Stimulated activated CD8-positive, alpha-beta memory T cell treated with anti-CD3 and anti-CD28 coated beads, Interleukin-15, amount 100 ng/mL, for 24 hours (primary cell): Measurements from ENCODE around the gene KCNK3.

Experiments
- DNase-seq: peaks from one replicate; pipeline ENCODE4 v3.0.0-alpha.2; 2020; ENCODE audit warnings: low read depth

KCNK3 gene

DNA sequence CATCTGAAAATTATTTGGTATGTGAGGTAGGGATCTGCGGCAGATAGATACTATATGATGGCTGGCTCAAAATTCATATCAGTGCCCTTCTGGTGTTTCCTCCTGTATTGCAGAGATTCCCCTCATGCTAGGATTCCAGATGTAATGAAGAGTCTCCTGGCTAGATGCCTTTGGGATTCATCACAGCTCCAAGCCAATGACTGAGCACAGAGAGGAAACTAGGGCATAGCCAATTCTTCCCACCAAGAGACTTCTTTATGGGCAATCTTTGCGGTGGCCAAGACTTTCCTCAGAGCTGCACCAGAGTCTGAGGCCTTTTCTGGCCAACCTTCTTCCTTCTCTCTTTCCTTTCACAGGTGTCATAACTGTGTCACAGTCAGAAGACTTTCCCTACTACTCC, 25.9 kb upstream of the KCNK3 start:
- no peak for DNase-seq

DNA sequence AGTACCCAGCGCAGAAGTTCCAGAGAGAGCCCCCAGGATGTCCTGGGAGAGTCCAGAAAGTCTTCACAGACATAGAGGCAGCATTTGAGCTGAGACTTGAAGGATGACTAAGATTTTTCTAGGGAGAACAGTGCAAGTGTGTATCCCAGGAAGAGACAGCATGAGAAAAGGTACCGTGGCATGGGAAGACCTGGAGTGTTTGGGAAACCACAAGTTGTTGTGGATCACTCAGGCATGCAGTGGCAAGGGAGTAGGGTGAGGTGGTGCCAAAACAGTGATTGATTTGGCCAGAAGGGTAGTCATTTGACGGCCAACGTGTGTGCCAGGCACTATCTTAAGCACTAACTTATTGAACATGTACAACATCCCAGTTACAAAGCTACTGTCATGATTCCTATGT, 24.5 kb upstream of the KCNK3 start:
- DNase-seq = no peak

GRCh38 chr2:26668856-26669750, 23.4 kb upstream of the KCNK3 start:
- no peak for DNase-seq

DNA sequence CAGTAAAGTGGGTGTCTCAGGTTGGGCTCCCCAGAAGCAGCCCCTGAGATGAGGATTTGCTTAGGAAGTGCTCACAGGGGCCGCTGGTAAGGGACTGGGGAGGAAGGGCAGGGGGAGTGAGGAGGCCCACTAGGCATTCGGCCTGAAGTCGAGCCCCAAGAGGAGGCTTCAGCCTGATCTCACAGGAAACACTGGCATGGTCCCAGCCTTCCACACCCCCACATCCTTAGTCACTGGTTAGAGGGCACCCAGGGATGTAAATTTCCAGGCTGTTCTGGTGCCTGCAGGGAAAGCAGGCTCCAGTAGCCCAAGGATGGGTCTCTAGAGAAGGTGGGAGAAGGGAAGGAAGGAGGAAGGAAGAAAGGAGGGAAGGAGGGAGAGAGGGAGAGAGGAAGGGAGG, 22.4 kb upstream of the KCNK3 start:
- no peak for DNase-seq

- no peak for DNase-seq
Measured at GRCh38 chr2:26670931-26671460, 21.5 kb upstream of the KCNK3 start.

GRCh38 chr2:26671691-26672090, 20.8 kb upstream of the KCNK3 start:
- DNase-seq = no peak

DNA sequence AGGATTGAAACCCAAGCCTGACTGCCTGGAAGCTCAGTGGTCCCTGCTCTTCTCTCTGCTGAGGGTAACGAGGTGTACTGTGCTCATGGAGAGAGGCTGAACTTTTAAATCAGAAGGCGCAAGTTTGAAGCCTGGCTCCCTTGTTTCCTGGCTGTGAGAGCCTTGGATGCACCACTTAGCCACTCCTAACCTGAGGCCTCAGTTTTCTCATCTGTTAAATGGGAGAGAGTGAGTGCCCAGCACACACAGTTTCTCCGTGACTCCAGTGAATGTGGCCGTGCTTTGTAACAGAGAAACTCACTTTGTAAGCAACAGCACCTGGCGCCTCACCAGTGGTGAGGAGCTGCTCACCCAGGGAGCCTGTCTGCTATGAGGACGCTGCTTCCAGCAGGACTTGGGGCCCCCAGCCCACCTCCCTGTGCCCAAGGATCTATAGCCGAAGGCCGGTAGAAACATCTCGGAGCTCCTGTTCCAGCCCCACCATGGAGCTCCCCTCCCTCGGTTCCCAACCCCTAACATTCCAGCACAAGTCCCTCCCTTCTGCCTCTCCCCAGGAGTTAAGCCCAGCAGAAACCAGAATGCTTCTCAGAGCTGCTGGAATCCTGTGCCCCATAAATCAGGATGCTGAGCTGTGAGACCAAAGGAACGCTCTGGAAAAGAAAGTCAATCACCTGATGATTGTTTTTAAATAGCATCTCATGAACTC, 20.3 kb upstream of the KCNK3 start:
- no peak for DNase-seq

GRCh38 chr2:26672818-26673393, 19.6 kb upstream of the KCNK3 start:
- no peak for DNase-seq

DNA sequence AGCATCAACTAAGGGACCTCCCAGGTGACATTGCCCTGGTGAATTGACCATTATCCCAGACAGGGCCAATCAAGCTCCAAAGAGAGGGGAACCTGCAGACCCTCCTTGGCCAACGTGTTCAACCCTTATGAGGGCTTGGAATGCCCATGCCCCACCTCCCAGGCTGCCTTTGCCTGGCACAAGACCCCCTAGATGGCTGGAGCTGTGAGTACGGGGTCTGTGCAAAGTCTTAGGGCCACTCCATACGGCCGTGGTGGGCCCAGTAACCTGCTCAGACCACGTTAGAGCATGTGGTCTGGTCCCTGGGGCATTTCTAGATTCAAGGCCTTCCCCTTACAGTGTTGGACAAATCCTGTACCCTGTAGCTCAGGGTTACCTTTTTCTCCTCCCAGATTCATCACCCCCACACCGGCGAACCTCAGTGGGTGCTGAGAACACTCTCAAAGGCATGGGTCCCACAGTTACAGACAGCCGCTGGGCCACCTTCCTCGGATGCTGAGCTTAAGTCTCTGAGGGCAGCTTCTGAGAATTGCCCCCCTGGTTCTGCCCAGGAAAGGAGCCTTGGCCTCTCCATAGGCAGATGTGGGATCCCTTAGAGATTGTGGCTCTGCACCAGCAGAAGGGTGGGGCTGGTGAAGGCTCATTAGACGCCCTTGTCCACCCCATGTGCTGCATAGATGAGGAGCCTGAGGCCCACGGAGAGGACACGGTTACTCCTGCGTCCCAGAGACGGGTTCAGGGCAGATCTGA, 18.3 kb upstream of the KCNK3 start:
- no peak for DNase-seq

GRCh38 chr2:26674771-26675170, 17.8 kb upstream of the KCNK3 start:
- no peak for DNase-seq

DNA sequence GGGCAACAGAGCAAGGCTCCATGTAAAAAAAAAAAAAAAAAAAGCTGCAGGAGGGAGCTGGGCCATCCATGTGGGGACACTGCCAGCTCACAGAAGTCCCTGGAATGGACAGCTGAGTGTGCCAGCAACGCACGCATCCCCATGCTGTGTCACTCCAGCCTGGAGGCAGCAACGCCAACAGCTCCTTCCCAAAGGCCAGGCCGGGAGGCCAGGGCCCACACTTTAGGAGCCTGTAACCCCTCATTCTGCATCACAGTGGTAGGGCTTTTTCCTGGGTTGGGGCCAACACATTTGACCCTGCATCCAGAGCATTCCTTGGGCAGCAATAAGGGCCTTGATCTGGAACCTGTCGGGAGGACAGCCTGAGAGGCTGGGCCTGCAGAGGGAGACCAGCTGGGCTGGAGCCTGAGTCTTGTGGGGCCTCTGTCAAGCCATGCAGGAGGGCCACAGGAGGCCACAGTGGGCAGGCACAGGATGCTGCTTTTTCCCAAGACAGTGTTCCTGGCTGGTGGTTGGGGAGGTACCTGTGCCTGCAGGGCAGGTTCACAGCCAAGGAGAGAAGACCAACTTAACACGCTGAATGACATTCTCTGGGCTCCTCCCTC, 16.8 kb upstream of the KCNK3 start:
- DNase-seq = no peak

GRCh38 chr2:26678035-26678434, 14.5 kb upstream of the KCNK3 start:
- DNase-seq = no peak

DNA sequence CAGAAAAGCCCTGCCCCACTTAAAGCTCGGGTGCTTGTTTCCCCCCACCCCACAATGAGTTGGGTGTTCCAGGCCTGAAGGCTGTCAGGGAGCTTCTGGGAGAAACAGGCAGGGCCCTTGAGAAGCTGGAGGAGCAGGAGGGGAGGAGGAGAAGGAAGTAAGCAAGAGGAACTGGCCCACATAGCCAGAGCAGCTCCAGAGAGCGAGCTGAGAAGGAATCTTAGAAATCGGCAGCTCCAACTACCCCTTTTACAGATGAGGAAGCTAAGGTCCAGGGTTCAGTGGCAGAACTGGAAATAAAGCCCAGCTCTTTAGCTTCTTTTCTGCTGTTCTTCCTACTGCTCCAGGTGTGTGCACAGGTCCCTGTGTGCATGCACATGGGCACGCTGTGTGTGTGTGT, 12.7 kb upstream of the KCNK3 start:
- no peak for DNase-seq

DNA sequence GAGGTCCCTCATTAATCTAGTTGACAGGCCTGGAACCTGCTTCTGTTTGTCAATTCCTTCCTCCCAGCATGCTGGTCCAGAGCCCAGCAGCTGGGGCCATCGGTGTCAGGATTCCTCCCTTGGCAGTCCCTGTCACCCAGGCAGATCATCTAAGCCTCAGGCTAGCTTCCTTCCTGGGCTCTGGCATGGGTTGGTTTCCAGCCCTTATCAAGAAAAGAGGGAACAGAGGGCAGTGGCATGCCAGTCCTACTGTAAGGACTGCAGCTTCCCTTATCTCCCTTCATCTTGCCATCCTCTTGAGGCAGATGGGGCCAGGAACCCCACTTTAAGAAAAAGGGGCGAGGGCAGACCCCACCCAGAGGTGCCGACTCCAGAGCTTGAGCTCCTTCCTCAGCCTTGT, 10.9 kb upstream of the KCNK3 start:
- DNase-seq = no peak

- DNase-seq = no peak
Measured at GRCh38 chr2:26682155-26682554, 10.4 kb upstream of the KCNK3 start.

- DNase-seq = no peak
Measured at GRCh38 chr2:26683583-26683982, 8.9 kb upstream of the KCNK3 start.

DNA sequence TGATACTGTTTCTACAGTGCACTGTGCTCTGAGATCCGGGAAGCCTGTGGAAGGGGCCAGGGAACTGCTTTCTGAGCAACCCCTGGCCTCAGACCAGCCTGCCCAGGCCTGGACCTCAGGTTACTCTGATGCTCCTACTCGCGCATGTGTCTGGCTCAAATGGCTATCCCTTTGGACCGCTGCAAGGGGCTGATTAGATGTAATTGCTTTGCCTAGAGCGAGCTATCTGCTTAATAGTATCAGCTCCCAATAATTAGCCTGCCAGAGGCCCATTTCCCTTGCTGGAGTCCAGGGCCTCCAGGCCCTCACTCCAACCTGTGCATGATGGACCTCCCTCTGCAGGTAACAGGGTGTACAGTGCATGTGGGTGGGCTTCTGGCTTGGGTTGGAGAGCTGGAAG, 7.2 kb upstream of the KCNK3 start:
- no peak for DNase-seq

GRCh38 chr2:26685989-26686839, 6.3 kb upstream of the KCNK3 start:
- DNase-seq = no peak

GRCh38 chr2:26687328-26687727, 5.2 kb upstream of the KCNK3 start:
- no peak for DNase-seq

DNA sequence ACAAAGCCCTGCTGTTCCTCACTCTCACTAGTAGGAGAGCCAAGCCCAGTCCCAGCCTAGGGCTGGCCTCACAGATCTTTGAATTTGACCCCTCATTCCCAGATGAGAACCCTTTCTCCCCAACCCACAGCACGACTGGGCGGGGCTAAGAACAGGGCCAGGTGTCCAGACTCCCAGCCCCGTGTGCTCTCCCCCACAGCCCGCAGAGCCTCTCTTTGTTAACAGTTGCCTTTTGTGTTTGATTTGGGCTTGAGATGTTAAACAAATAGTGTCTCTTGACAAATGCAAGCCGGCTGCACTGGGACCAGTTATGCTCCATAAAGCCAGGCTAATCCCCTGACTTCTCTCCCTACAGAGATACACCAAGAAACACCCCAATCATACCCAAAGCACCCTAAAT, 4.7 kb upstream of the KCNK3 start:
- no peak for DNase-seq

DNA sequence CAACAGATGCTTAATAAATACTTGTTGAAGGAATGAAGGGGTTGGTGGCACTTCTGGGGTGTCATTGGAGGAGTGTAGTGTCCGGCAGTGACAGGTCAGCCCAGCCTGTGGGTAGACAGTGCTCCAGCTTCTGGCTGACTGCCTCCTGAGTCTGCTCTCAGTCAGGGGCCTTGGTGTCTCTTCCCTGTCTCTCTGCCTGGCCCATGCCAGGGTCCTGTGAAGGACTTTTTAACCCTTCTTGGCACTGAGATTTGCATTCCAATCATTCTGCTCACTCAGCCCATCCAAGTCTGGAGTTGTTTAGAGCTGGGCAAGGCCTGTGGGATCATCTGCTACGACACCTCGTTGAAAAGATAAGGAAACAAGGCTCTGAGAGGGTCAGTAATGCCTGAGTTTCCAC, 1.4 kb upstream of the KCNK3 start:
- no peak for DNase-seq
